Neural cell (in vitro differentiated cells): Measurements from ENCODE around the gene QPCT.

Experiments used
- CTCF ChIP-seq: fragments of 450-650 bp; IDR thresholded peaks from 2 replicates; pipeline ENCODE4 v1.5.1; 2014; ENCODE audit warnings: antibody characterized with exemption, mild to moderate bottlenecking, moderate library complexity; ENCODE audit not compliant: poor library complexity, severe bottlenecking
- EZH2 ChIP-seq: fragments of 200-600, 300-800 bp; shearing (Covaris generic), sonication (generic); IDR thresholded peaks from 2 replicates; pipeline ENCODE4 v1.6.1; 2014; ENCODE audit warnings: antibody characterized with exemption, low read length, borderline replicate concordance, mild to moderate bottlenecking; ENCODE audit not compliant: insufficient read depth, poor library complexity, severe bottlenecking
- POLR2AphosphoS5 ChIP-seq: IDR thresholded peaks from 2 replicates; pipeline ENCODE4 v1.6.1; 2012
- TAF1 ChIP-seq: IDR thresholded peaks from 2 replicates; pipeline ENCODE4 v1.6.1; 2012; ENCODE audit warnings: low read depth

- TF ChIP-seq EZH2 (no peak), POLR2AphosphoS5 (no peak), CTCF (no peak), TAF1 (no peak)
Observed at GRCh38 chr2:37367310-37367709, 22.9 kb downstream of the QPCT start.
